GM18861 (cell line): ENCODE data around the gene CDYL.
A peak's percentile ranks its signal among the peaks of the same experiment; 100 is the strongest.

Experiments
- ATAC-seq: cut with Tn5 transposase; IDR thresholded peaks from one replicate; pipeline ENCODE4 v1.9.1; 2021; ENCODE audit not compliant: unreplicated experiment

CDYL gene

DNA sequence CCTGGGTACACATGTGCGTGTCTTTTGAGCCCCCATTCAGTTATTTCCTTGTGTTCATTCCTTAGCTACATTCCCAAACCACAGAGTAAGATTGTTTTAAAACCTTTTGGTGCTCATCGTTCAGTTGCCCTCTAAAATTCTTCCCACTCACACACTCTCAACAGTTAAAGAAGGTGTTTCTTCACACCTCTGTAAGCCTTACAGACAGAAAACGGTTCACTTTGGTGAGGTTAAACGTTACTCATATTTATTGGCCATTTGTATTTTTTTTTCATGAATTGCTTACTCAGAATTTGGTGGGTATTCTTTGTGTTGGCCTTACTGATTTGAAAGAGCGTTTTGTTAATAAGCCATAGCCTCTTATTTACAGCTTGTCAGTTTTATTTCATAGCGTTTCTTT, 97.7 kb downstream of the CDYL start:
- ATAC-seq = no peak

GRCh38 chr6:4879741-4880275, 103.6 kb downstream of the CDYL start:
- no peak for ATAC-seq

DNA sequence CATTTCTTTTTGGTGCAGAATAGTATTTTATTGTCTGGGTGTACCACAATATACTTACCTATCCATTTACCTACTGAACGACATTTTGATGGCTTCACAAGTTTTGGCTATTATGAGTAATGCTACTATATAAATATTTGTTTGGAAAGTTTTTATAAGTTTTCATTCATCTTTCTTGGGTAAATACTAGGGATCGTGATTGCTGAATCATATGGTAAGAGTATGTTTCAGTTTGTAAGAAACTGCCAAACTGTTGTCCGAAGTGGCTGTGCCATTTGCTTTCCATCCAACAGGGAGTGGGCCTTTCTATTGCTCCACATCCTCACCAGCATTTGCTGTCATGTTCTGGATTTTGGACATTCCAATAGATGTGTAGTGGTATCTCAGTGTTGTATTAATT, 104.2 kb downstream of the CDYL start:
- no peak for ATAC-seq

GRCh38 chr6:4883298-4883697, 107.1 kb downstream of the CDYL start:
- ATAC-seq = no peak

- no peak for ATAC-seq
Measured at GRCh38 chr6:4884646-4885340, 108.6 kb downstream of the CDYL start.

GRCh38 chr6:4885341-4885933, 109.2 kb downstream of the CDYL start:
- ATAC-seq = no peak

GRCh38 chr6:4888841-4889240, 112.6 kb downstream of the CDYL start:
- ATAC-seq = no peak

GRCh38 chr6:4889701-4890100, 113.5 kb downstream of the CDYL start:
- no peak for ATAC-seq

- no peak for ATAC-seq
Measured at GRCh38 chr6:4890191-4890590, 114.0 kb downstream of the CDYL start.

DNA sequence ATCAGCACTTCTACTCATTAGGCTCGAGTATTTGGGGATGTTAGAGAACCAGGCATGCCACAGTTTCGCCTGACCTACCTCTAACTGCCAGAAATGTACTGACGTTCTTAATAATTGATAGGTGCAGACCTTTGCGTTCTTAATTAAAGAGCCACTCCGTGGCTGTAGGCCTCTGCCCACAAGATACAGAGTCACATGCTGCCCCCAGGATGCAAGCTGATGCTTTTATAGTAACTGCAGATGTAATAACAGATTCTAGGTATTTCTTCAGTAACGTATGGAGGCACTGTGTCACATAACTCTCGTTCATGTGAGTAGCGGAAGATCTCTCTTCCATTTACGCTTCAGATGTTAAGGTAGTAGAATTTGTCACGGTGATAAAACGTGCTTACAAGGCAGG, 114.4 kb downstream of the CDYL start:
- ATAC-seq = no peak

DNA sequence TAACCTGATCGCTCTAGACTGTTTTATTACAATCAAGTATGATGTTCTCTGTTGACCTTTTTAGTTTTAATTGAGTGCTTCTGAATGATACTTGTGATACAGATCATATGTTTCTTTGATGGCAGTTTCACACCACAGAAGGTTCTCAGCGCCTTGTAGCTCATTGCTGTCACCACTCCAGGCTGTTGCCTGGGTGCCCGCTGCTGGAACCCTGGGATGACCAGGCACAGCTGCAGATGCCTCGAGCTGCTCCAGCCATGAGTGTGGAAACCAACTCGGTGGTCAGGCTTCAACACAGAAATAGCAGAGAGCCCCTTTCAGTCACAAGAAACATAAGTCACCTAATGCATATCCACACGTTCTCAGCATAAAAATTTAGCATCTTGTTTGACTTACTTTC, 114.9 kb downstream of the CDYL start:
- no peak for ATAC-seq

GRCh38 chr6:4892785-4893485, 116.7 kb downstream of the CDYL start:
- ATAC-seq = no peak

DNA sequence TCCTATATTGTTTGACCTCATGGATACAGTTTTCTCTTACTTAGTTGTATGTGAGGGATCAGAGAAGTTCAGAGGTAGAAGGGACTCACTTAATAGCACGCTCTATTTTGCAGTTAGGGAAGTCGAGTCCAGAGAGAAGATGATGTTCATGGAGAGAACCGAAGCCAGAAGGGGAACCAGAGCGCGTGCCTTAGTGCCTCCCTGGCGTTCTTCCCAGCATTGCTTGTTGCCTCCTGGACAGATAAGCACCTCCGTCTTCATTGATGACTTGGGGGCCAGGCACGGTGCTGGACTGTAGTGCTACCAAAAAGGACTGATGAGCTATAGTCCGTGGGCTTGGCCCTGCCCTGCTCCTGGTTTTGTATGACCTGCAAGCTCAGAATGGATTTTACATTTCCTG, 117.8 kb downstream of the CDYL start:
- ATAC-seq = no peak

- ATAC-seq = no peak
Measured at GRCh38 chr6:4895971-4896370, 119.8 kb downstream of the CDYL start.

DNA sequence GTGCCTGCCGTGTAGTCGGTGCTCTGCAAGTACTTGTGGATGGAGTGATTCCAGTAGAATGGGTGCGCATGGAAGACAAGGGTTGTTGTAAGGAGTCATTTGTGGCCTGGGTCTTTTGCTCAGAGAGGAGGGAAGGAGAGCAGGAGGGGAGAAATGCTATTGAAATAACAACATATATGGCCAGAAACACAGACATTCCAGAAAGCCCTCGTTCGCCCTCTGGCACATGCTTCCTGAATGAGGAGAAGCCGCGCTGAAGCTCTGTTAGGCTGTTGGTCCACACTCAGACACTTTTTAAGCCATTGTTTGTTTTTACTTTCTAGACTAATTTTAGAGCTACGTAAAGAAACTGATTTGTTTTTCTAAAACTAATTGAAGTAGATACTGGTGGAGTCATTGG, 120.2 kb downstream of the CDYL start:
- no peak for ATAC-seq

GRCh38 chr6:4899249-4900034, 123.2 kb downstream of the CDYL start:
- ATAC-seq = no peak

- peak; percentile 35 for ATAC-seq
Measured at GRCh38 chr6:4901386-4902061, 125.3 kb downstream of the CDYL start.

- no peak for ATAC-seq
Measured at GRCh38 chr6:4902363-4902762, 126.2 kb downstream of the CDYL start.

DNA sequence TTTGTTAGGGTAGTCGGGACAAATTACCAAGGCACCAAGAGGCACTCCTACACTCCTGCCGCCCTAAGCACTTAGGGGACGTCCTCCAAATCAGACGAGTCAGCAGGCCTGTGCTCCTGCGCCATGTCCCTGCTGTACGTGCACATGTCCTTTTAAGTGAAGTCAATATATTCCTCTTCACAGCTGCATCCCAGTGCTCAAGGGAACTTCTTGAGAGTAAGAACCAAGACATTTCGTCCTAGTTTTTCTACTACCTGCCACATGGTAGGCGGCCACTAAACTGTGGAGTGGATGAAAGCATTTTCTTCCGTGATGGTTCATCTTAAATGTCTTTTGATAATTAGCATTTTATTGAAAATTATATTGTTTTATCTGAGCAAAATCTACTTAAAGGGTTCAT, 126.9 kb downstream of the CDYL start:
- no peak for ATAC-seq

- ATAC-seq = no peak
Measured at GRCh38 chr6:4903751-4904370, 127.7 kb downstream of the CDYL start.
